ENCODE data around the gene PM20D2. TPM values are rescaled to one million over a fixed set of nuclear protein-coding genes. Genes with fewer than 3 reads are reported as not detected.

The PM20D2 gene
- total and polyA plus RNA-seq, 2 donors (not counting 1 experiment from before 2014, with no cell fraction given) = 3.9 to 10.1 TPM

GRCh38 chr6:89186762-89187161 is 40.9 kb downstream of the PM20D2 start:
- no peak for DNase-seq (ENCODE audit: low read depth in 2 of 2)
- no peaks in the 10 kb centered on the region for H3K79me2 ChIP-seq (ENCODE audit: control insufficient read depth, insufficient read depth, low read length)

GRCh38 chr6:89187504-89187903 is 41.6 kb downstream of the PM20D2 start:
- Histone ChIP-seq H4K20me1 (ENCODE audit: control insufficient read depth, extremely low read depth, insufficient read depth, low read length) (no peaks in the 10 kb centered on the region), H2AFZ (ENCODE audit: low read length) (no peak overlapping the region), H3K79me2 (ENCODE audit: control insufficient read depth, insufficient read depth, low read length) (no peaks in the 10 kb centered on the region), H3K36me3 (ENCODE audit: control insufficient read depth, insufficient read depth, low read length) (no peaks in the 10 kb centered on the region), H3K9me3 (ENCODE audit: control insufficient read depth, insufficient read depth, low read depth, low read length) (no peaks in the 10 kb centered on the region), H3K4me2 (ENCODE audit: extremely low read depth, insufficient read depth, low read length) (no peak overlapping the region), H3K4me1 (ENCODE audit: control insufficient read depth, extremely low read depth, insufficient read depth, low read length) (no peaks in the 10 kb centered on the region), H3K4me3 (replicated peaks in 1 of 4; ENCODE audit: control extremely low read depth in 1 of 4, insufficient read depth in 1 of 4, low read depth in 3 of 4, low read length in 4 of 4) (no peak overlapping the region), H3K9ac (ENCODE audit: insufficient read depth, low read length) (no peak overlapping the region), H3K27ac (ENCODE audit: insufficient read depth, low read length) (no peak overlapping the region), H3K27me3 (ENCODE audit: control insufficient read depth, insufficient read depth, low read length) (no peaks in the 10 kb centered on the region)
- DNase-seq (ENCODE audit: low read depth in 2 of 2) = no peak
- TF ChIP-seq CTCF (conservative IDR thresholded peaks at IDR 0.05 in 1 of 2, IDR thresholded peaks at IDR 0.05 in 1 of 2; ENCODE audit: low read depth in 1 of 2, low read length in 2 of 2) = no peak
- no peak for TF ChIP-seq EZH2 (IDR thresholded peaks at IDR 0.05; ENCODE audit: low read length, missing control alignments)

More at GRCh38 chr6:89186762-89187161, 40.9 kb downstream of the PM20D2 start:
- no peak for TF ChIP-seq EZH2 (IDR thresholded peaks at IDR 0.05; ENCODE audit: low read length, missing control alignments)
- Histone ChIP-seq H3K27me3 (ENCODE audit: control insufficient read depth, insufficient read depth, low read length) (no peaks in the 10 kb centered on the region), H3K4me2 (ENCODE audit: extremely low read depth, insufficient read depth, low read length) (no peak overlapping the region), H4K20me1 (ENCODE audit: control insufficient read depth, extremely low read depth, insufficient read depth, low read length) (no peaks in the 10 kb centered on the region), H3K9me3 (ENCODE audit: control insufficient read depth, insufficient read depth, low read depth, low read length) (no peaks in the 10 kb centered on the region), H2AFZ (ENCODE audit: low read length) (no peak overlapping the region), H3K4me1 (ENCODE audit: control insufficient read depth, extremely low read depth, insufficient read depth, low read length) (no peaks in the 10 kb centered on the region), H3K4me3 (replicated peaks in 1 of 4; ENCODE audit: control extremely low read depth in 1 of 4, insufficient read depth in 1 of 4, low read depth in 3 of 4, low read length in 4 of 4) (no peak overlapping the region), H3K27ac (ENCODE audit: insufficient read depth, low read length) (no peak overlapping the region), H3K9ac (ENCODE audit: insufficient read depth, low read length) (no peak overlapping the region), H3K36me3 (ENCODE audit: control insufficient read depth, insufficient read depth, low read length) (no peaks in the 10 kb centered on the region)

GRCh38 chr6:89190741-89191140 is 44.9 kb downstream of the PM20D2 start:
- Histone ChIP-seq H3K27me3 (ENCODE audit: control insufficient read depth, insufficient read depth, low read length) (no peaks in the 10 kb centered on the region), H3K36me3 (ENCODE audit: control insufficient read depth, insufficient read depth, low read length) (no peaks in the 10 kb centered on the region), H3K9me3 (ENCODE audit: control insufficient read depth, insufficient read depth, low read depth, low read length) (no peaks in the 10 kb centered on the region), H2AFZ (ENCODE audit: low read length) (no peak overlapping the region), H3K4me2 (ENCODE audit: extremely low read depth, insufficient read depth, low read length) (no peak overlapping the region), H3K4me3 (replicated peaks in 1 of 4; ENCODE audit: control extremely low read depth in 1 of 4, insufficient read depth in 1 of 4, low read depth in 3 of 4, low read length in 4 of 4) (no peak overlapping the region), H4K20me1 (ENCODE audit: control insufficient read depth, extremely low read depth, insufficient read depth, low read length) (no peaks in the 10 kb centered on the region), H3K4me1 (ENCODE audit: control insufficient read depth, extremely low read depth, insufficient read depth, low read length) (no peaks in the 10 kb centered on the region), H3K9ac (ENCODE audit: insufficient read depth, low read length) (no peak overlapping the region), H3K27ac (ENCODE audit: insufficient read depth, low read length) (no peak overlapping the region), H3K79me2 (ENCODE audit: control insufficient read depth, insufficient read depth, low read length) (no peaks in the 10 kb centered on the region)
- no peak for DNase-seq (ENCODE audit: low read depth in 2 of 2)
- TF ChIP-seq CTCF (conservative IDR thresholded peaks at IDR 0.05 in 1 of 2, IDR thresholded peaks at IDR 0.05 in 1 of 2; ENCODE audit: low read depth in 1 of 2, low read length in 2 of 2) = no peak
- no peak for TF ChIP-seq EZH2 (IDR thresholded peaks at IDR 0.05; ENCODE audit: low read length, missing control alignments)
